Measurements from ENCODE around the gene TRAPPC5.

- TF ChIP-seq CTCF (IDR thresholded peaks at IDR 0.05 in 8 of 11, conservative IDR thresholded peaks at IDR 0.05 in 3 of 11) (no peak), POLR2A (IDR thresholded peaks at IDR 0.05) (no peak), POLR2AphosphoS5 (IDR thresholded peaks at IDR 0.05) (no peak)
Observed at GRCh38 chr19:7676376-7676775, 4.3 kb upstream of the TRAPPC5 start.

Measured in spleen (tissue), 7 donors.